Neuron (in vitro differentiated cells): ENCODE data around the gene ZNF366.

Experiments used
- H2AFZ ChIP-seq: one replicate; pipeline ENCODE4 v1.6.1; 2013; ENCODE audit warnings: low read depth, mild to moderate bottlenecking, inconsistent platforms, low read length, moderate library complexity
- H3K27me3 ChIP-seq: one replicate; pipeline ENCODE4 v1.6.1; 2013; ENCODE audit warnings: low read length; ENCODE audit not compliant: insufficient read depth
- H3K36me3 ChIP-seq: one replicate; pipeline ENCODE4 v1.6.1; 2013; ENCODE audit warnings: low read length; ENCODE audit not compliant: insufficient read depth
- H3K4me1 ChIP-seq: one replicate; pipeline ENCODE4 v1.6.1; 2013; ENCODE audit warnings: low read length; ENCODE audit not compliant: insufficient read depth
- H3K4me3 ChIP-seq: 2 replicates; pipeline ENCODE4 v1.5.1; 2013; ENCODE audit warnings: mild to moderate bottlenecking, low read length, moderate library complexity
- H3K9me3 ChIP-seq: one replicate; pipeline ENCODE4 v1.6.1; 2013; ENCODE audit warnings: low read length

The ZNF366 gene

GRCh38 chr5:72511774-72512592, 4.8 kb upstream of the ZNF366 start:
- Histone ChIP-seq H2AFZ (no peak overlapping the region), H3K36me3 (no peaks in the 10 kb centered on the region), H3K9me3 (no peaks in the 10 kb centered on the region), H3K27me3 (no peaks in the 10 kb centered on the region), H3K4me1 (peaks cover under 1% of the 10 kb centered on the region), H3K4me3 (no peak overlapping the region)

GRCh38 chr5:72511366-72511765, 4.2 kb upstream of the ZNF366 start:
- Histone ChIP-seq H3K27me3 (no peaks in the 10 kb centered on the region), H2AFZ (no peak overlapping the region), H3K4me1 (no peaks in the 10 kb centered on the region), H3K4me3 (no peak overlapping the region), H3K36me3 (no peaks in the 10 kb centered on the region), H3K9me3 (no peaks in the 10 kb centered on the region)

GRCh38 chr5:72510610-72511181, 3.5 kb upstream of the ZNF366 start:
- H2AFZ ChIP-seq: no peak overlapping the region
- H3K36me3 ChIP-seq: no peaks in the 10 kb centered on the region
- H3K27me3 ChIP-seq: no peaks in the 10 kb centered on the region
- H3K4me3 ChIP-seq: no peak overlapping the region
- H3K4me1 ChIP-seq: no peaks in the 10 kb centered on the region
- no peaks in the 10 kb centered on the region for H3K9me3 ChIP-seq

- Histone ChIP-seq H3K36me3 (no peaks in the 10 kb centered on the region), H3K9me3 (no peaks in the 10 kb centered on the region), H3K4me3 (no peak overlapping the region), H3K27me3 (no peaks in the 10 kb centered on the region), H3K4me1 (no peaks in the 10 kb centered on the region), H2AFZ (no peak overlapping the region)
These were observed 2.2 kb upstream of the ZNF366 start for GRCh38 chr5:72509401-72509800.

GRCh38 chr5:72508241-72509170, 1.3 kb upstream of the ZNF366 start:
- Histone ChIP-seq H3K4me1 (no peaks in the 10 kb centered on the region), H3K36me3 (no peaks in the 10 kb centered on the region), H3K9me3 (no peaks in the 10 kb centered on the region), H2AFZ (no peak overlapping the region), H3K4me3 (no peak overlapping the region), H3K27me3 (no peaks in the 10 kb centered on the region)

GRCh38 chr5:72507907-72508238, 663 bp upstream of the ZNF366 start:
- no peaks in the 10 kb centered on the region for H3K9me3 ChIP-seq
- H3K36me3 ChIP-seq: no peaks in the 10 kb centered on the region
- no peaks in the 10 kb centered on the region for H3K27me3 ChIP-seq
- H3K4me3 ChIP-seq: no peak overlapping the region
- H3K4me1 ChIP-seq: no peaks in the 10 kb centered on the region
- H2AFZ ChIP-seq: no peak overlapping the region

GRCh38 chr5:72506158-72506549, 1.1 kb downstream of the ZNF366 start:
- no peaks in the 10 kb centered on the region for H3K36me3 ChIP-seq
- H3K4me1 ChIP-seq: peaks cover 8% of the 10 kb centered on the region
- H3K4me3 ChIP-seq: no peak overlapping the region
- H3K27me3 ChIP-seq: no peaks in the 10 kb centered on the region
- no peak overlapping the region for H2AFZ ChIP-seq
- no peaks in the 10 kb centered on the region for H3K9me3 ChIP-seq

GRCh38 chr5:72505539-72506157, 1.6 kb downstream of the ZNF366 start:
- H3K4me3 ChIP-seq: no peak overlapping the region
- H2AFZ ChIP-seq: no peak overlapping the region
- peaks cover 10% of the 10 kb centered on the region for H3K4me1 ChIP-seq
- H3K36me3 ChIP-seq: no peaks in the 10 kb centered on the region
- no peaks in the 10 kb centered on the region for H3K9me3 ChIP-seq
- H3K27me3 ChIP-seq: no peaks in the 10 kb centered on the region

GRCh38 chr5:72505016-72505415, 2.2 kb downstream of the ZNF366 start:
- Histone ChIP-seq H3K27me3 (no peaks in the 10 kb centered on the region), H3K36me3 (no peaks in the 10 kb centered on the region), H2AFZ (no peak overlapping the region), H3K4me3 (no peak overlapping the region), H3K9me3 (no peaks in the 10 kb centered on the region), H3K4me1 (peaks cover 10% of the 10 kb centered on the region)

- no peak overlapping the region for H3K4me3 ChIP-seq
- H3K4me1 ChIP-seq: peaks cover 11% of the 10 kb centered on the region
- H3K36me3 ChIP-seq: no peaks in the 10 kb centered on the region
- H3K27me3 ChIP-seq: no peaks in the 10 kb centered on the region
- H3K9me3 ChIP-seq: no peaks in the 10 kb centered on the region
- no peak overlapping the region for H2AFZ ChIP-seq
These were observed 3.2 kb downstream of the ZNF366 start for GRCh38 chr5:72503888-72504491.

GRCh38 chr5:72501488-72501887, 5.7 kb downstream of the ZNF366 start:
- Histone ChIP-seq H3K36me3 (no peaks in the 10 kb centered on the region), H2AFZ (no peak overlapping the region), H3K4me1 (peaks cover 22% of the 10 kb centered on the region), H3K9me3 (no peaks in the 10 kb centered on the region), H3K27me3 (no peaks in the 10 kb centered on the region), H3K4me3 (no peak overlapping the region)

- Histone ChIP-seq H3K4me1 (peaks cover 22% of the 10 kb centered on the region), H3K9me3 (no peaks in the 10 kb centered on the region), H3K36me3 (no peaks in the 10 kb centered on the region), H3K27me3 (no peaks in the 10 kb centered on the region), H2AFZ (no peak overlapping the region), H3K4me3 (no peak overlapping the region)
These were observed 7.5 kb downstream of the ZNF366 start for GRCh38 chr5:72499730-72500129.
